ENCODE data around the gene MLF2. TPM values are rescaled to one million over a fixed set of nuclear protein-coding genes. Genes with fewer than 3 reads are reported as not detected.

Gene MLF2
- total RNA-seq, 1 donor from 2014 or later, result 102 TPM

- Mint-ChIP-seq H3K4me1 (peaks cover 11% of the 10 kb centered on the region), H3K27me3 (peaks cover 44% of the 10 kb centered on the region), H3K9me3 (no peaks in the 10 kb centered on the region), H3K36me3 (ENCODE audit: low read depth) (no peaks in the 10 kb centered on the region), H3K27ac (no peak overlapping the region), H3K4me3 (peak overlapping the region; percentile 74)
- intact Hi-C loops (cut with micrococcal nuclease), result loop anchor here (2.0 kb wide), 1 partner anchor 89 kb away; the partner anchor contains the start of gene ZNF384
- ChIA-PET CTCF (interaction anchor here (0.6 to 4.9 kb wide), 12 partner anchors 12 to 224 kb away, joined by 3 to 44 read pairs (median 4); partner anchors contain the start of genes LPAR5, MLF2 and PTMS), POLR2A (interaction anchor here (0.5 to 1.1 kb wide), 5 partner anchors 12 to 172 kb away, joined by 3 to 9 read pairs (median 4); partner anchors contain the start of genes MLF2 and PTMS)
- DNase-seq (no peak), ATAC-seq (ENCODE audit: low read depth) (no peak)
- TF ChIP-seq CTCF (IDR thresholded peaks at IDR 0.05), result no peak
Observed at GRCh38 chr12:6778217-6778573, 25.3 kb upstream of the MLF2 start.

- intact Hi-C loops (cut with micrococcal nuclease), result no loop called here
- H3K27ac Mint-ChIP-seq, result no peak overlapping the region
- no peaks in the 10 kb centered on the region for H3K9me3 Mint-ChIP-seq
- TF ChIP-seq CTCF (IDR thresholded peaks at IDR 0.05), result no peak
- ChIA-PET POLR2A (interaction anchor here (1.1 kb wide), 1 partner anchor 91 kb away, joined by 3 read pairs; no protein-coding TSS in a partner anchor), CTCF (interaction anchor here (0.9 to 4.9 kb wide), 3 partner anchors 11 to 158 kb away, joined by 3 to 44 read pairs (median 4); partner anchors contain the start of gene MLF2)
- no peak overlapping the region for H3K4me3 Mint-ChIP-seq
- H3K4me1 Mint-ChIP-seq, result peaks cover 12% of the 10 kb centered on the region
- H3K36me3 Mint-ChIP-seq (ENCODE audit: low read depth), result no peaks in the 10 kb centered on the region
- peaks cover 48% of the 10 kb centered on the region for H3K27me3 Mint-ChIP-seq
- ATAC-seq (ENCODE audit: low read depth) (no peak), DNase-seq (no peak)
Observed at GRCh38 chr12:6777386-6777785, 24.4 kb upstream of the MLF2 start.

GRCh38 chr12:6775185-6776174 lies 22.5 kb upstream of the MLF2 start:
- ChIA-PET CTCF (interaction anchor here (4.9 kb wide), 1 partner anchor 21 kb away, joined by 44 read pairs; the partner anchor contains the start of gene MLF2), POLR2A (no interaction called here)
- no peak for TF ChIP-seq CTCF (IDR thresholded peaks at IDR 0.05)
- no peaks in the 10 kb centered on the region for H3K9me3 Mint-ChIP-seq
- H3K27me3 Mint-ChIP-seq, result peaks cover 60% of the 10 kb centered on the region
- peaks cover 17% of the 10 kb centered on the region for H3K4me1 Mint-ChIP-seq
- H3K4me3 Mint-ChIP-seq, result no peak overlapping the region
- intact Hi-C loops (cut with micrococcal nuclease), result no loop called here
- H3K36me3 Mint-ChIP-seq (ENCODE audit: low read depth), result no peaks in the 10 kb centered on the region
- ATAC-seq (ENCODE audit: low read depth), result no peak
- no peak for DNase-seq
- H3K27ac Mint-ChIP-seq, result no peak overlapping the region

- no peak for ATAC-seq (ENCODE audit: low read depth)
- intact Hi-C loops (cut with micrococcal nuclease), result no loop called here
- TF ChIP-seq CTCF (IDR thresholded peaks at IDR 0.05), result no peak
- Mint-ChIP-seq H3K27me3 (peaks cover 68% of the 10 kb centered on the region), H3K27ac (no peak overlapping the region), H3K36me3 (ENCODE audit: low read depth) (no peaks in the 10 kb centered on the region), H3K4me1 (peaks cover 17% of the 10 kb centered on the region), H3K9me3 (no peaks in the 10 kb centered on the region), H3K4me3 (no peak overlapping the region)
- ChIA-PET POLR2A (interaction anchor here (0.9 kb wide), 1 partner anchor 22 kb away, joined by 3 read pairs; the partner anchor contains the start of gene MLF2), CTCF (interaction anchor here (4.9 kb wide), 1 partner anchor 20 kb away, joined by 44 read pairs; the partner anchor contains the start of gene MLF2)
- no peak for DNase-seq
Observed at GRCh38 chr12:6774499-6775062, 21.6 kb upstream of the MLF2 start.
